ENCODE data around the gene PIGZ. TPM values are rescaled to one million over a fixed set of nuclear protein-coding genes. Genes with fewer than 3 reads are reported as not detected.

The PIGZ gene
- total and polyA plus RNA-seq, 9 of the 15 experiments (the other 6 are each of a cell fraction or from before 2014, with no cell fraction given) = 0.15 to 1.8 (median 0.76) TPM

DNA sequence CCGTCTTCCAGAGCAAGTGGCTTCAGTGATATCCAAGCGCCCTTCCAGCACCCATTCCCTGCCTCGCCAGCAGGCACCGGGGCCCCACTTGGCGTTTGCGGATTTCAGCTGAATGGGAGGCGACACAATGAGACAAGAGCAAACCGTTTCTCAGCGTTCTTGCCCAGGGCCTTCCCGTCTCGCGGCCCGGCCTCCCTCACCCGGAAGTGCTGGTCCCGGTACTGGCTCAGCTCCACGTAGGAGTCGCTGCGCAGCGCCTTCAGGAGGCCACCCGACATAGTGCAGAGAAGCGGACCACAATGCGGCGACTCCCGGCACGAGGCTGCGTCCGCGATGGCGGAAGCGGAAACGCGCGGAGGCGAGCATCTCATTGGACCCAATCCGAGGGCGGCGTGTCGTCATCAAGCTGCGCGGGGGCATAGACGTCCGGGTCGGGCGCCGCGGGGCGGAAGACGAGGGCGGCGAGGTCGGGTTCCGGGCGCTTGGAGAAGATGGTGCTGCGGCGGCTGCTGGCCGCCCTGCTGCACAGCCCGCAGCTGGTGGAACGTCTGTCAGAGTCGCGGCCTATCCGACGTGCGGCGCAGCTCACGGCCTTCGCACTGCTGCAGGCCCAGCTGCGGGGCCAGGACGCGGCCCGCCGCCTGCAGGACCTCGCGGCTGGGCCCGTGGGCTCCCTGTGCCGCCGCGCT, 26.3 kb downstream of the PIGZ start, which contains the start of gene NCBP2 (continued):
- TF ChIP-seq POU5F1 (IDR thresholded peaks at IDR 0.05; ENCODE audit: borderline replicate concordance, low read depth, low read length, partially characterized antibody) (peak; percentile 55), ZEB2 (IDR thresholded peaks at IDR 0.05) (peak; percentile 63; the same call in 1 of the 2 replicates), FOXK1 (CRISPR knock-in tag; IDR thresholded peaks at IDR 0.05; ENCODE audit: borderline replicate concordance) (peak; percentile 52; the same call in 1 of the 2 replicates), TAL1 (IDR thresholded peaks at IDR 0.05) (no peak), DPF2 (IDR thresholded peaks at IDR 0.05) (no peak), KHSRP (IDR thresholded peaks at IDR 0.05) (peak; percentile 87), TRIM28 (IDR thresholded peaks at IDR 0.05) (peak; percentile 25; the same call in 1 of the 2 replicates), KDM4B (IDR thresholded peaks at IDR 0.05; ENCODE audit: borderline replicate concordance in 2 of 2, low read depth in 1 of 2) (peak in 1 of 2 experiments; percentile 67; a peak in 1 of 4 replicates)
- TF ChIP-seq, protein P1, sequence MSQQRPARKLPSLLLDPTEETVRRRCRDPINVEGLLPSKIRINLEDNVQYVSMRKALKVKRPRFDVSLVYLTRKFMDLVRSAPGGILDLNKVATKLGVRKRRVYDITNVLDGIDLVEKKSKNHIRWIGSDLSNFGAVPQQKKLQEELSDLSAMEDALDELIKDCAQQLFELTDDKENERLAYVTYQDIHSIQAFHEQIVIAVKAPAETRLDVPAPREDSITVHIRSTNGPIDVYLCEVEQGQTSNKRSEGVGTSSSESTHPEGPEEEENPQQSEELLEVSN (IDR thresholded peaks at IDR 0.05; ENCODE audit: borderline replicate concordance in 1 of 2, extremely low read depth in 1 of 2, insufficient read depth in 1 of 2, insufficient read length in 1 of 2, low read depth in 1 of 2, low read length in 1 of 2, poor library complexity in 1 of 2, severe bottlenecking in 1 of 2) = peak; percentile 88 to 90
- TF ChIP-seq, protein P2, sequence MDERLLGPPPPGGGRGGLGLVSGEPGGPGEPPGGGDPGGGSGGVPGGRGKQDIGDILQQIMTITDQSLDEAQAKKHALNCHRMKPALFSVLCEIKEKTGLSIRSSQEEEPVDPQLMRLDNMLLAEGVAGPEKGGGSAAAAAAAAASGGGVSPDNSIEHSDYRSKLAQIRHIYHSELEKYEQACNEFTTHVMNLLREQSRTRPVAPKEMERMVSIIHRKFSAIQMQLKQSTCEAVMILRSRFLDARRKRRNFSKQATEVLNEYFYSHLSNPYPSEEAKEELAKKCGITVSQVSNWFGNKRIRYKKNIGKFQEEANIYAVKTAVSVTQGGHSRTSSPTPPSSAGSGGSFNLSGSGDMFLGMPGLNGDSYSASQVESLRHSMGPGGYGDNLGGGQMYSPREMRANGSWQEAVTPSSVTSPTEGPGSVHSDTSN (CRISPR knock-in tag; IDR thresholded peaks at IDR 0.05; ENCODE audit: low read depth) = no peak
- TF ChIP-seq, protein P2 (tag; conservative IDR thresholded peaks at IDR 0.05; ENCODE audit: low read depth) = no peak
- TF ChIP-seq, protein P3, sequence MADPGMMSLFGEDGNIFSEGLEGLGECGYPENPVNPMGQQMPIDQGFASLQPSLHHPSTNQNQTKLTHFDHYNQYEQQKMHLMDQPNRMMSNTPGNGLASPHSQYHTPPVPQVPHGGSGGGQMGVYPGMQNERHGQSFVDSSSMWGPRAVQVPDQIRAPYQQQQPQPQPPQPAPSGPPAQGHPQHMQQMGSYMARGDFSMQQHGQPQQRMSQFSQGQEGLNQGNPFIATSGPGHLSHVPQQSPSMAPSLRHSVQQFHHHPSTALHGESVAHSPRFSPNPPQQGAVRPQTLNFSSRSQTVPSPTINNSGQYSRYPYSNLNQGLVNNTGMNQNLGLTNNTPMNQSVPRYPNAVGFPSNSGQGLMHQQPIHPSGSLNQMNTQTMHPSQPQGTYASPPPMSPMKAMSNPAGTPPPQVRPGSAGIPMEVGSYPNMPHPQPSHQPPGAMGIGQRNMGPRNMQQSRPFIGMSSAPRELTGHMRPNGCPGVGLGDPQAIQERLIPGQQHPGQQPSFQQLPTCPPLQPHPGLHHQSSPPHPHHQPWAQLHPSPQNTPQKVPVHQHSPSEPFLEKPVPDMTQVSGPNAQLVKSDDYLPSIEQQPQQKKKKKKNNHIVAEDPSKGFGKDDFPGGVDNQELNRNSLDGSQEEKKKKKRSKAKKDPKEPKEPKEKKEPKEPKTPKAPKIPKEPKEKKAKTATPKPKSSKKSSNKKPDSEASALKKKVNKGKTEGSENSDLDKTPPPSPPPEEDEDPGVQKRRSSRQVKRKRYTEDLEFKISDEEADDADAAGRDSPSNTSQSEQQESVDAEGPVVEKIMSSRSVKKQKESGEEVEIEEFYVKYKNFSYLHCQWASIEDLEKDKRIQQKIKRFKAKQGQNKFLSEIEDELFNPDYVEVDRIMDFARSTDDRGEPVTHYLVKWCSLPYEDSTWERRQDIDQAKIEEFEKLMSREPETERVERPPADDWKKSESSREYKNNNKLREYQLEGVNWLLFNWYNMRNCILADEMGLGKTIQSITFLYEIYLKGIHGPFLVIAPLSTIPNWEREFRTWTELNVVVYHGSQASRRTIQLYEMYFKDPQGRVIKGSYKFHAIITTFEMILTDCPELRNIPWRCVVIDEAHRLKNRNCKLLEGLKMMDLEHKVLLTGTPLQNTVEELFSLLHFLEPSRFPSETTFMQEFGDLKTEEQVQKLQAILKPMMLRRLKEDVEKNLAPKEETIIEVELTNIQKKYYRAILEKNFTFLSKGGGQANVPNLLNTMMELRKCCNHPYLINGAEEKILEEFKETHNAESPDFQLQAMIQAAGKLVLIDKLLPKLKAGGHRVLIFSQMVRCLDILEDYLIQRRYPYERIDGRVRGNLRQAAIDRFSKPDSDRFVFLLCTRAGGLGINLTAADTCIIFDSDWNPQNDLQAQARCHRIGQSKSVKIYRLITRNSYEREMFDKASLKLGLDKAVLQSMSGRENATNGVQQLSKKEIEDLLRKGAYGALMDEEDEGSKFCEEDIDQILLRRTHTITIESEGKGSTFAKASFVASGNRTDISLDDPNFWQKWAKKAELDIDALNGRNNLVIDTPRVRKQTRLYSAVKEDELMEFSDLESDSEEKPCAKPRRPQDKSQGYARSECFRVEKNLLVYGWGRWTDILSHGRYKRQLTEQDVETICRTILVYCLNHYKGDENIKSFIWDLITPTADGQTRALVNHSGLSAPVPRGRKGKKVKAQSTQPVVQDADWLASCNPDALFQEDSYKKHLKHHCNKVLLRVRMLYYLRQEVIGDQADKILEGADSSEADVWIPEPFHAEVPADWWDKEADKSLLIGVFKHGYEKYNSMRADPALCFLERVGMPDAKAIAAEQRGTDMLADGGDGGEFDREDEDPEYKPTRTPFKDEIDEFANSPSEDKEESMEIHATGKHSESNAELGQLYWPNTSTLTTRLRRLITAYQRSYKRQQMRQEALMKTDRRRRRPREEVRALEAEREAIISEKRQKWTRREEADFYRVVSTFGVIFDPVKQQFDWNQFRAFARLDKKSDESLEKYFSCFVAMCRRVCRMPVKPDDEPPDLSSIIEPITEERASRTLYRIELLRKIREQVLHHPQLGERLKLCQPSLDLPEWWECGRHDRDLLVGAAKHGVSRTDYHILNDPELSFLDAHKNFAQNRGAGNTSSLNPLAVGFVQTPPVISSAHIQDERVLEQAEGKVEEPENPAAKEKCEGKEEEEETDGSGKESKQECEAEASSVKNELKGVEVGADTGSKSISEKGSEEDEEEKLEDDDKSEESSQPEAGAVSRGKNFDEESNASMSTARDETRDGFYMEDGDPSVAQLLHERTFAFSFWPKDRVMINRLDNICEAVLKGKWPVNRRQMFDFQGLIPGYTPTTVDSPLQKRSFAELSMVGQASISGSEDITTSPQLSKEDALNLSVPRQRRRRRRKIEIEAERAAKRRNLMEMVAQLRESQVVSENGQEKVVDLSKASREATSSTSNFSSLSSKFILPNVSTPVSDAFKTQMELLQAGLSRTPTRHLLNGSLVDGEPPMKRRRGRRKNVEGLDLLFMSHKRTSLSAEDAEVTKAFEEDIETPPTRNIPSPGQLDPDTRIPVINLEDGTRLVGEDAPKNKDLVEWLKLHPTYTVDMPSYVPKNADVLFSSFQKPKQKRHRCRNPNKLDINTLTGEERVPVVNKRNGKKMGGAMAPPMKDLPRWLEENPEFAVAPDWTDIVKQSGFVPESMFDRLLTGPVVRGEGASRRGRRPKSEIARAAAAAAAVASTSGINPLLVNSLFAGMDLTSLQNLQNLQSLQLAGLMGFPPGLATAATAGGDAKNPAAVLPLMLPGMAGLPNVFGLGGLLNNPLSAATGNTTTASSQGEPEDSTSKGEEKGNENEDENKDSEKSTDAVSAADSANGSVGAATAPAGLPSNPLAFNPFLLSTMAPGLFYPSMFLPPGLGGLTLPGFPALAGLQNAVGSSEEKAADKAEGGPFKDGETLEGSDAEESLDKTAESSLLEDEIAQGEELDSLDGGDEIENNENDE (IDR thresholded peaks at IDR 0.05; ENCODE audit: low read depth, low read length) = peak; percentile 35
